ENCODE measurements around the gene OR13A1.
"Not testable (repeated sequence)": the region's sequence is repeated elsewhere in the genome, so short reads cannot be mapped to it uniquely, and the experiment has no call there.

GRCh38 chr10:45260635-45261034, 54.8 kb downstream of the OR13A1 start:
- TF ChIP-seq, protein P1, sequence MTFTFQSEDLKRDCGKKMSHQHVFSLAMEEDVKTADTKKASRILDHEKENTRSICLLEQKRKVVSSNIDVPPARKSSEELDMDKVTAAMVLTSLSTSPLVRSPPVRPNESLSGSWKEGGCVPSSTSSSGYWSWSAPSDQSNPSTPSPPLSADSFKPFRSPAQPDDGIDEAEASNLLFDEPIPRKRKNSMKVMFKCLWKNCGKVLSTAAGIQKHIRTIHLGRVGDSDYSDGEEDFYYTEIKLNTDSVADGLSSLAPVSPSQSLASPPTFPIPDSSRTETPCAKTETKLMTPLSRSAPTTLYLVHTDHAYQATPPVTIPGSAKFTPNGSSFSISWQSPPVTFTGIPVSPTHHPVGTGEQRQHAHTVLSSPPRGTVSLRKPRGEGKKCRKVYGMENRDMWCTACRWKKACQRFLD (tag by site-specific recombination; IDR thresholded peaks at IDR 0.05) = not testable (repeated sequence)
- not testable (repeated sequence) for TF ChIP-seq SP2 (tag by site-specific recombination; IDR thresholded peaks at IDR 0.05); ZNF341 (tag by site-specific recombination; IDR thresholded peaks at IDR 0.05; ENCODE audit: low read depth); ZNF174 (tag by site-specific recombination; IDR thresholded peaks at IDR 0.05)
- TF ChIP-seq, protein P2, sequence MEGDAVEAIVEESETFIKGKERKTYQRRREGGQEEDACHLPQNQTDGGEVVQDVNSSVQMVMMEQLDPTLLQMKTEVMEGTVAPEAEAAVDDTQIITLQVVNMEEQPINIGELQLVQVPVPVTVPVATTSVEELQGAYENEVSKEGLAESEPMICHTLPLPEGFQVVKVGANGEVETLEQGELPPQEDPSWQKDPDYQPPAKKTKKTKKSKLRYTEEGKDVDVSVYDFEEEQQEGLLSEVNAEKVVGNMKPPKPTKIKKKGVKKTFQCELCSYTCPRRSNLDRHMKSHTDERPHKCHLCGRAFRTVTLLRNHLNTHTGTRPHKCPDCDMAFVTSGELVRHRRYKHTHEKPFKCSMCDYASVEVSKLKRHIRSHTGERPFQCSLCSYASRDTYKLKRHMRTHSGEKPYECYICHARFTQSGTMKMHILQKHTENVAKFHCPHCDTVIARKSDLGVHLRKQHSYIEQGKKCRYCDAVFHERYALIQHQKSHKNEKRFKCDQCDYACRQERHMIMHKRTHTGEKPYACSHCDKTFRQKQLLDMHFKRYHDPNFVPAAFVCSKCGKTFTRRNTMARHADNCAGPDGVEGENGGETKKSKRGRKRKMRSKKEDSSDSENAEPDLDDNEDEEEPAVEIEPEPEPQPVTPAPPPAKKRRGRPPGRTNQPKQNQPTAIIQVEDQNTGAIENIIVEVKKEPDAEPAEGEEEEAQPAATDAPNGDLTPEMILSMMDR (tag by site-specific recombination; IDR thresholded peaks at IDR 0.05) = not testable (repeated sequence)
- TF ChIP-seq, protein P3, sequence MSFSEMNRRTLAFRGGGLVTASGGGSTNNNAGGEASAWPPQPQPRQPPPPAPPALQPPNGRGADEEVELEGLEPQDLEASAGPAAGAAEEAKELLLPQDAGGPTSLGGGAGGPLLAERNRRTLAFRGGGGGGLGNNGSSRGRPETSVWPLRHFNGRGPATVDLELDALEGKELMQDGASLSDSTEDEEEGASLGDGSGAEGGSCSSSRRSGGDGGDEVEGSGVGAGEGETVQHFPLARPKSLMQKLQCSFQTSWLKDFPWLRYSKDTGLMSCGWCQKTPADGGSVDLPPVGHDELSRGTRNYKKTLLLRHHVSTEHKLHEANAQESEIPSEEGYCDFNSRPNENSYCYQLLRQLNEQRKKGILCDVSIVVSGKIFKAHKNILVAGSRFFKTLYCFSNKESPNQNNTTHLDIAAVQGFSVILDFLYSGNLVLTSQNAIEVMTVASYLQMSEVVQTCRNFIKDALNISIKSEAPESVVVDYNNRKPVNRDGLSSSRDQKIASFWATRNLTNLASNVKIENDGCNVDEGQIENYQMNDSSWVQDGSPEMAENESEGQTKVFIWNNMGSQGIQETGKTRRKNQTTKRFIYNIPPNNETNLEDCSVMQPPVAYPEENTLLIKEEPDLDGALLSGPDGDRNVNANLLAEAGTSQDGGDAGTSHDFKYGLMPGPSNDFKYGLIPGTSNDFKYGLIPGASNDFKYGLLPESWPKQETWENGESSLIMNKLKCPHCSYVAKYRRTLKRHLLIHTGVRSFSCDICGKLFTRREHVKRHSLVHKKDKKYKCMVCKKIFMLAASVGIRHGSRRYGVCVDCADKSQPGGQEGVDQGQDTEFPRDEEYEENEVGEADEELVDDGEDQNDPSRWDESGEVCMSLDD (tag by site-specific recombination; IDR thresholded peaks at IDR 0.05) = not testable (repeated sequence)
